Activated T-helper 1 cell treated with anti-CD3 and anti-CD28 coated beads, Interleukin-2, amount 50 U/mL, for 16 hours (primary cell): ENCODE measurements around the gene RGMA.
"Not testable (repeated sequence)": the region's sequence is repeated elsewhere in the genome, so short reads cannot be mapped to it uniquely, and the experiment has no call there.

Experiments
- DNase-seq, 2 donors: peaks; one replicate each; pipeline ENCODE4 v3.0.0-alpha.2; 2020; ENCODE audit warnings: low read depth in 1 of 2, low spot score in 1 of 2

RGMA gene

GRCh38 chr15:93067649-93068085 lies 21.3 kb downstream of the RGMA start:
- DNase-seq = no peak

DNA sequence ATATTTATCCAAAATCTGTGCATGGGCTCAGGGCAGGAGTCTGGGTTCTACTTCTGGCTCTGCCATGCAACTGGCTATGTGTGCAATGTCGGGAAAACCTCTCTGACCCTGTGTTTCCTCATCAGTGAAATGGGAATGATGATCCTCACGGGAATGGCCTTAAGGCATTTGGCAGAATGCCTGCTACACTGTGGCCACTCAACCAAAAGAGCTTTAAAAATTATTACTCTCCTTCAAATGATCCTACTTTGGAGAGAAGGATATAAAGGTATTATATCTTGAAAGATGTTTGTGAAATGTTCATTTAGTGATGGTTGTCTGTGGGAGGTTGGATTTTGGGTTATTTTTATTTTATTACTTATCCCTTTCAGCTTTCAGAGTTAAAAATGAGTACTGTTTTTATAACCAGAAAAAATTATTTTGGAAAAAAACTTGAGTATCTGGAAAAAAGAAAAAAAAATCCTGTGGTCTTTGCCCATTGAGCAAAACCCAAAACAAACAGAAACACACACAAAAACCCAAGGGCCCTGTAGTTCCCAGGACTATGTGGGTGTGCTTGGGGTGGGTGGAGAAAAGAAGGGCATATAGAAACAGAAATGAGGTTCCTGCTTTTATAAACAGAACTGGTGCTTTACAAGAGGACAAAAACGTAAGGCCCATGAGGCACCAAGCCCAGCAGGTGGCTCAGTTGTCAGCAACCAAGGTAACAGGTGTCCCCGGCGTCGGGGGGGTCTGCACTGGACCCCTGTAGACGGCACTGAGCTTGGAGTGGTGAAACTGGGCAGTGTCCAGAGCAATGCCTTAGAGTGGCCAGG lies 22.0 kb downstream of the RGMA start:
- DNase-seq = no peak

DNA sequence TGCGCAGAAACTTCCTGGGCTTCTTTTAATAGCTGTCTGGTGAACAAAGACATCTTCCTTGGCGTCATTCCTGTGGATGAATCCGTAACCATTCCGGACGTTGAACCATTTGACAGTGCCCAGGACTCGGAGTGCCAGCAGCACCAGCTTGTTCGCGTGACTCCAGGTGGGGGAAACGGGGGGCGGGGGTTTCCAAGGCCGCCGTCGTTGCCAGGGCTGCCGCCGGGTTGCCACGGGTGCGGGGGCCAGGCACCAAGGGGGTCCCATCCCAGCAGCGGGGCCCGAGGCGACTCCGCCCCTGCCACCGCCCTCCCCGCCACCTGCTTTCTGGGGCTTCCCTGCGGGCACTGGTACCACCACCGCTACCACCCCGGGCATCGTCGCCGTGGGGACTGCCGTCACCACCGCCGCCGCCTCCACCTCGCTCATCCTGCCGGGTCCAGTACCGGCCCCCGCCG lies 22.8 kb downstream of the RGMA start:
- no peak for DNase-seq

DNA sequence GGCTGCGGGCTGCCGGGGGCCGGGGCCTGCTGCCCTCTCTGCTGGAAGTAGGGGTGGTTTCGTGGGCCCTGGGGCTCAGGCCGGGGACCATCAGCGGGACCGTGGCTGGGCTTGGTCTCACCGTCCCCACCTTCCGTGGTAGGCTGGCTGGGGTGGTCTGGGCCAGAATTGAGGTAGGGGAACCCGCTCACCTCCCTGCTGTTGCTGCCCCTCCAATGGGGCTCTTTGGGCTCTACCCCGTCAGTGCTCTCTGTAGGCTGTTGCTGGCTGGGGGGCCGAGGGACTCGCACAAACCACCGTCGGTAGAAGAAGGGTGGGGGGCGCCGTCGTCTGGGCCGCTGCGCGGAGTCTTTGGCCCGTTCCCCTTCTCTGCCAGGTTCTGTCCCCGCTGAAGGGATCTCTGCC lies 23.4 kb downstream of the RGMA start:
- no peak for DNase-seq

DNA sequence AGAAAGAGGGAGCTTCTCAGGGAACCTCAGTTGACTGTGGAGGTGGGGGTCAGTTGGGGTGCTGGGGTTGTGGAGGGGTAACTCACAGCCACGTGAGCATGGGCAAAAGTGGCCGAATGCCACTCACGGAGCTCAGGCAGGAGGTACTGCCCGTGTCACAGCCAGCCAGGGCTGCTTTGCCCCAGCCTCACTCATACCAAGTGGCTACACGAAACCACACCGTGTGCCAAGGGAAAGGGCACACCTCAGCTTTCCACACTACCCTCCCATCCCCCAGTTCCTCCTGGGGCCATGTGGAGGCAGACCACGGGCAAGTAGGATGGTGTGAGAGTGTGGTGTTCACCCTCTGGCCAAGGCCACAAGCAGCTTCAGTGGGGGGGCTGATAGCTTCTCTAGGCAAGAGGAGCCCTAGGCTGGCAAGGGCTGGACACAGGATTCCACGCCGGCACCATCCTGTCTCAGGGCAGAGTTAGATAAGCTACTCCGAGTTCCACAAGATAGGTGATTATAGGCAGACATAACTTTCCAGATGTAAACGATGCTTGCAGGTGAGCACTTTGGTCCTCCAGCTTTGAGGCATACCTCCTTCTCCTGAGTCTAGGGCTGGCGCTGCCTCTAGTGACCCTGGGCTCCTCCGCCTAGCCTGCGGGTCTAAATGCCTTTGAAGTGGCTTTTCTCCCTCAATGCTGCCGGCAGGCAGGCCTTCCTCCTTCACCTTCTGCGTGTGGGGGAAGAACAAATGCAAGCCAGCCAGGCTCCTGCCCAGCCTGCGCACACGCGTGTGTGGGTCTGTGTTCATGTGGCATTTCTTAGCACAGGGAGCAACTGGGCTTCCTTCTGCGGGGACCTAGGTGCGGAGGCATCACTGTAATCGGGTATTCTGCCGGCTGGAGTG lies 25.0 kb downstream of the RGMA start:
- no peak for DNase-seq

DNA sequence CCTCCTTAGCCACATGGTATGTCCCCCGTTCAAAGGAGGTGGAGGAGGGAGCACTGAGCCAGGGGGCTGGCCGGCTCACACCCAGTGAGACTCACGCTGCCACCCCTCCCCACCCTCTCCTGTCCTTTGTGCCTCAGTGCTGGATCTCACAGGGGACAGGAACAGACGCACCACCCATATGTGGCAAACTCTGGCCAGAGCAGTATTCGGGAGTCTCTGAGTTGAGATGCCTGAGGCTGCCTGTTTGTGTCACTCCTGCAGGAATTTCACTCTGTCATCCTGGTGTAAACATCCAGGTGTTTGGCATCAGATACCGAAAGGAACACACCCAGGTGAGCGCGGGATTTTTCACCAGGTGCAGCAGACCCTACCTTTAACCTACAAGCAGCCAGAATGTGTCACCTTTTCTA lies 25.7 kb downstream of the RGMA start:
- DNase-seq = no peak

DNA sequence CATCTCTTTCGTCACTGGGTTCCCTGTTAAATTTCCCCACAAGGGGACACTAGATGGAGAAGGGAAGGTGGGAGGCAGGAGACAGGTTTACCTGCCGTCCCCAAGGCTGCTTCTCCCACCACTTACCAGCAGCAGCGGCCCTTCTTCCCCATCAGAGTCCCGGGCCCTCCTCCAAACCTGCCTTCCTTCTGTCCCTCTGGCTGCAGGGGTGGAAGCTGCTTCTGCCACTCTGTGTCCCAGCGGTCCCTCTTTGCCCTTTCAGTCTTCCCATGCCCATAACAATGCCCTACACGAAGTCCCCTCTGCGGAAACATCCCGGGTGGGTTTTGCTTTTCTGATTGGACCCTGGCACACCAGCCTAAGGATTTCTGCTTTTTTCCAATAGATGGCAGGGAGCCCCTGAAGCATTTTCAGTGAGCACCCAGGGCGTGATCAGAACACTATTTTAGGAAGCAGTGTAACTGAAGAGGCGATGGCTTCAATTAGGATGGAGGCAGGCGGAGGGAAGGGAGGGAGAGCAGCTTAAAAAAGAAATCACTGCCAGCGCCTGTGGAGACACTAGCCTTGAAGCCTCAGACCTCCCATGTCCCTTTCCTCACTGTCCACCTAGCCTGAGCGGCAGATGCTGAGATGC lies 26.3 kb downstream of the RGMA start:
- DNase-seq = not testable (repeated sequence)

DNA sequence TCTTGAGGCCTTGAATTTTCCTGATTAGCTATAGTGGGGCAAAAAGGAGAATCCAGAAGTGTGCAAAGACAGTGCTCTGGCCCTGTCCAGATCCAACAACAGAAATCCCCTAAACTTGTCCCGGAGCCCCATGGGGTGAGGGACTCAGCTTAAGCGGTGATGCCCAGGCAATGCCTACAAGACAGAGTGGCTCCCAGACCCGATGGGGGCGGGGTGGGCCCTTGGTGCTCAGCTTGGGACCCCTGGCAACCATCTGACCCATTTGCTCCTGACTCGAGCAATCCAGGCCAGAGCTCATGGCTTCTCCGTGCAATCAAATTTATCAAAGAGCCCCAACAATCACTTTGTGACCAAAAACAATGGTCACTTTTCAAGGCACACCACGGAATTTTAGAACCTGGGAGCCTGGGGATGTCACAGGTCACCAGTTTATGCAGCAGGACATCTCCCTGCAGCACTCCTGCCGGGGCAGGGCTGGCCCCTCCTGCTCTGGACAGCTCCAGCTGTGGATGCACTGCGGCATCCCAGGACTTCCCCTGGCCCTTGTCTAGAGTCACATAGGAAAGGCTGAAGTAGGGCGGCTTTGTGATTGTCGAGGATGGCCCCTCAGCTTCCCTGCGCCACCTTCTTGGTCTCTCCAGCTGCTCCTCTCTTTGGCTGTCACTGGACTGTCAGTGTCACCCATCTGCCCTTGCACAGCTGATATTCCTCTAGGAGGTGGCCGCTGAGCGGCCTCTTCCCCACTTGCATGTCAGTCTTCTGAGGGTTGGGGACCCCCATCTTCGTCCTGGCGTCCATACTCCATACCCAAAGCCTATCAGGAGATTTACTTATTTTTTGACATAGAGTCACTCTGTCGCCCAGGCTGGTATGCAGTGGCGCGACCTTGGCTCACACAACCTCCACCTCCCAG lies 28.4 kb downstream of the RGMA start:
- DNase-seq = no peak

- DNase-seq = no peak
Observed at GRCh38 chr15:93059442-93059841, 29.6 kb downstream of the RGMA start.

DNA sequence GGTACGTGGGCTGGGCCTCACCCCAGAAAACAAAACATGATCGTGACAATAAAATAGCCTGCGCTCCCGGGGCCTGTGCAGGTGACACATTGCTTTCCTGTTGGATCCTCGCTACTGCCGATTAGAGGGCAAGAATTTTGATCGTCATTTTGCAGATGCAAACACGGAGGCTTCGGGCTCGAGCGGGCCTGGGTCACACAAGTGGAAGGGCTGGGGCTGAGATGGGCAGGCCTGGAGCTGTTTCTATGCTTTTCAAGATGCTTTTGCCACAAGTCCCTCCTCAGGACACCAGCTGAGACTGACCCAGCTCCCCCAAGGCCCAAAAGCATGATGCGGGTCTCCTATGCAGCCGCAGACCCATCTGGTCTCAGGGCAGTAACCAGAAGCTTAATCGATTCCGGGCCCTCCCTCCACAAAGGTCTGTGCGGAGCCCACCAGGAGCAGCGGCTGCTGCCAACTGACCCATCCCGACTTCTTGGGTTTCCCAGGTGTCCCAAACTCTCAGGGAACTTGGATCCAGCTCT lies 30.0 kb downstream of the RGMA start:
- no peak for DNase-seq

DNA sequence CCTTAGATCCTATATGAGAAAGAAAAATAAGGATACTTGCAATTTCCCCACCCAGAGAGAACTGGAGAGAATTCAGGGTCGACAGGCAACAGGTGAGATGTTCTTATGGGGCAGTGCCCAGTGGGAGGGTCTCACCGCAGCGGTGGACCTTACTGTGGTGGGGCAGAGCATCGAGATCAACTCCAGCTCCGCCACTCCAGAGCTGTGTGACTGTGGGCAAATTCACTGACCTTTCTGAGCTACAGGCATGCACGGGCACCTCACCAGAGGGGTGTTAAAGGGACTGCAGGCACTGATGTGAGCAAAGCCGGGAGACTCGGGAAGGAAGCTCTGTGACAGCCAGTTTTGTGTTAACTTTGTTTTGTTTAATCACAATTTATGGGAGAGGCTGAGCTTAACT lies 30.9 kb downstream of the RGMA start:
- no peak for DNase-seq

GRCh38 chr15:93057618-93058017 lies 31.4 kb downstream of the RGMA start:
- DNase-seq = no peak

DNA sequence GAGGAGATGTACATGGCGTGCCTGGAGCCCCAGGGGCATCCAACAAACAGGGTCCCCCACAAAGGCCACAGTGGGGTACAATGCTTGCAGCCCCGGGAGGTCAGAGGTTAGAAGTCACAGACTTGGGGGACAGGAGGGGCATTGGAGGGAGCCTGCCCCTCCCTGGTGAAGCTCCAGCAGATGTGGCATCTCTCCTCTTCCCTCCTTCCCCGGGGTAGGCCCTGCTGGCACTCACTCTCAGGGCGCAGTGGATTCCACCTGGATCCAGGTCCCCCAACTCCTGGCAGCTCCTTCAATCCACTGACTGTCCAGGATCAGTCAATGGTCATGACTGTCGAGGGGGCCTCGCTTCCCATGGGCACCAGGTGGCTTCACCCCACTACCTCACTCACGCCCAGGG lies 32.2 kb downstream of the RGMA start:
- DNase-seq = no peak

DNA sequence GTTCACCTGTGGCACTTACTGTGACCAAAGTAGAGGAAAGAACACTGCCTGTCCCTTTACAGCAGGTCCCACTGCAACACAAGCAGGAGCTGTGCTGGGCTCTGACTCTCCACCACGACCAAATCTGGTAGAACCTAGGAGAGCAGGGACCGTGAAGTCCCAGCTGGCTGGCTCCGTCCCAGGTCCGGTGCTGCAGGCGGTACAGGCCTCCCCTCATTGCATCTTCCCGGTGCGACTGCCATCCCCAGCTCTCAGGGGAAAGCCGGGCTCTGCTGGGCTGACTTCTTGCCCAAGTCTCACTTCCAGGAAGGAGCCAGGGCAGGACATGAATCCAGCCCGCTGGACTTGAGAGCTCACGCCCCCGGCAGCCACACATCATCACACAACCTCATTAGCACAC lies 33.8 kb downstream of the RGMA start:
- DNase-seq = no peak

DNA sequence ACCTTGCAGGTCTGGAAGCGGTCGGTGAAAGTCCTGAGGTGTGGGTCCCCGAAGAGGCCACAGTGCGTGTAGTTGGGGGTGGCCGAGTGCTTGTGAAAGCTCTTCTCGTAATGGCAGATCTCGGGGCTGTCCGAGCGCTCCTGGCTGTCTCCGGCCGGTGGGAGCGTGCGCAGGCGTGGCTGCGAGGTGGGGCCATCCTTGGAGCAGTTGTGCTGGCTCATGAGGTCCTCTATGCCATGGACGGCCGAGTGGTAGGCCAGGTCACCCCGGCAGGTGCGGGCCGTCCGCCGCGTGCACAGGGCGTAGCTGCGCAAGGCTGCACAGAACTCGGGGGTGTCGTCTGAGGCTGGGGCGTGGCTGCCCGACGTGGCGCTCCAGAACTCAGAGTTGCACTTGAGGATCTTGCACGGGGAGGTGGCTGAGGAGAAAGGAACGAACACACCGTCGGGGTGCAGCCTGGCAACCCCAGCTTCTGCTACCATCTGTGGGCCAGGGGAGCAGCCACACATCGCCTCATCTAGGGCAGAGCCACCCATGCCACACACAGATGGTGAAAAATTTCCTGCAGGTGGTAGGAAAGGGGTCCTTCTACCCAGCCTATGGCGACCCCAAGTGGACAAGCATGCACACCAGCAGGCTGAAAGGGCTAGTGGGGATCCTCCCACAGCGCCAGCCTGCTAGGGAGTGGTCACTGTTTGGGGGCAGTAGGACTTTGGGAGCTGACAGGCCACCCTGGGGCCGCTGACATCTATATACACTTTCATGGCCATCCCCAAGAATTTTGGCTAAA lies 36.7 kb downstream of the RGMA start:
- DNase-seq = no peak

DNA sequence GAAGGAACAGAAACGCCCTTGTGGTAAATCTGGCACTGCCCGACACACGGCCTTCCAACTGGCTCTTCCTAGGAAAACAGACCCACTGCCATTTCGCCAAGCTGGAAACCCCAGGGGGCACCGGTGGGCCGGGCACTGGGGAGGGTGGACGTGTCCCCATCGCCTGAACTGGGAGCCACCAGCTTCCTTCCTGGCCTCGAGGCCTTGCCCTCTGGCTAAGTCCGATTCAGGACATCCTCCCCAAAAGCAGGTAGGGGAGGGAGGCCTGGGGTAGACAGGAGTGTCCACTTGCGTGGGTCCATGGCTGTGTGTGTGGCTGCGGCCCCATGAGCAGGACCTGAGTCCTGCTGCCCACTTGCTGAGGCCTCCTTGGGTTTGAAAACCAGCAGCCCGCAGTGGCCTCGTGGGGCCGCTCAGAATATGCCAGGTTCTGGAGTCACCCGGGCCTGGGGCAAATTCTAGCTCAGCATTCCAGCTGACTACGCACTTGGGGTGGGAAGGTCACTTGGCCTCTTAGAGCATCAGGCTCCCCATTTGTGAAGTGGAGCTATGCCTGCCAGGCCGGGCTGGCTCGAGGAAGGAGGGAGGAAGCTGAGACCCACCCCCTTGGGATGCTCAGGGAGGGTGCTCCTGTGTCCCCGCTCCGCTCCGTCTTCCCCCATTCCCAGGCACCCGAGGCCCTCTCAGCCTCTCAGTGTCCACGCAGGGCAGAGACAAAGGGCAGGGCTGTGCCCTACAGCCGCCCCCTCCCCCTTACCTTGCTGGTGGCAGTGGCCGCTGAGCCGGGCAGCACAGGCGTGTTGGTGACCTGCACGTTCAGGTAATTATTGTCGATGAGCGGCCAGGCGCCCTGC lies 37.5 kb downstream of the RGMA start:
- DNase-seq = no peak

DNA sequence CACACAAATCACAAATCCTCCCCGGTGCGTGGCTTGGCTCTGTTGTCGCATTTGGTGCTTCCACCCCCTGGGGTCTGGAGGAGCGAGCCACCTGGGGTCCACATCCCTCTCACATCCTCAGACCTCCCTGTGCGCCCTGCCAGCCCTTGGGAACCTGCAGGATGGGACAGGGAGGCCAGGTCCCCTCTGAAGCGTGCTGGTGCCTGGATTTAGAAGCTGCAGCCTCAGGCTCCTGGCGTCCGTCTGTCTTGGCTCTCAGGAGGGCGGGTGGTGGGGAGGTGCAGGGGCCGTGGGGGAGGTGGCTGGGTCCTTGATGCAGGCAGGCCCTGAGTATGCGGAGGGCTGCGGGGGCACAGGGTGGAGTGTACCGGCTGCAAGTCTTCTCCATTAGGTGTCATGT lies 38.4 kb downstream of the RGMA start:
- no peak for DNase-seq

DNA sequence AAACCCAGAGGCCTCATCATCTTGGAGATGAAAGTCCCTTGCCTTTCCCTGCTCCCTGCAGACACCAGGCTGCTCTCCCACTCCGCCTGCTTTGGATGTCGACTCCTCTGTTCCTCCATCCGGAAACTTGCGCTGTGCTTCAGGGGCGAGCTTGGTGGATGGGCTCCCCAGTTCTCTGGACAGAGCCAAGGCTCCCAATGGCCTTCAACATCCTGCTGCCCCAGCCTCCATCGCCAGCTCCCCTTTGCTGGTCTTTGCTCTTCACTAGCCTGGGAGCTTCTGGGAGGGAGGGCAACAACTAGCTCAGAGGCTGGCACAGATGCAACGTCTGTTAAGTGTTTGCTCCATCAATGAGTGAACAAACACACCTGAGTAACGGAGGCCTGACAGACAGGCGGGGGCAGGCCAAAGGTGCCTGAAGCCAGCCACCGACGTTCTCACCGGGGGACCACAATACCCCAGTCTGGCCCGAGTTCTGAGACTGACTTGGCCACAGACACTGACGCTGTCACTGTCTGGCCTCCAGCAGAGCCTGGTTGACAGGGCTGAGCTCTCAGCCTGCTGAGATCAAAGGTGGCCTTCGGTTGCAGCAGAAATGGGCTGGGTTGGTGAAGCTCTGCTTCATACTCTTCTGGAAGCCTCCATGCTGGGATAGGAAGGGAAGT lies 39.0 kb downstream of the RGMA start:
- DNase-seq = no peak
